HepG2 (cell line): ENCODE measurements around the gene SNX11. TPM values are rescaled to one million over a fixed set of nuclear protein-coding genes. Genes with fewer than 3 reads are reported as not detected.

Source experiments
- GATAD2A ChIP-seq: IDR thresholded peaks from 2 replicates; pipeline ENCODE4 v1.6.1; 2016
- IKZF5 ChIP-seq: IDR thresholded peaks from 2 replicates; pipeline ENCODE4 v1.6.1; 2018; ENCODE audit warnings: missing genetic modification reagents, mild to moderate bottlenecking, missing compliant biosample characterization
- MAFG ChIP-seq: sonication (generic); formaldehyde crosslinking; IDR thresholded peaks from 2 replicates; pipeline ENCODE4 v1.5.1; 2020; ENCODE audit warnings: mild to moderate bottlenecking, missing genetic modification reagents
- MLXIP ChIP-seq: sonication (generic); formaldehyde crosslinking; IDR thresholded peaks from 2 replicates; pipeline ENCODE4 v1.9.0; 2021; ENCODE audit warnings: missing genetic modification reagents, borderline replicate concordance
- MYNN ChIP-seq: sonication (generic); formaldehyde crosslinking; IDR thresholded peaks from 2 replicates; pipeline ENCODE4 v1.4.0; 2020; ENCODE audit warnings: mild to moderate bottlenecking, low read depth, missing genetic modification reagents
- RAD21 ChIP-seq: fragments of 450-650 bp; formaldehyde crosslinking; IDR thresholded peaks from 2 replicates; pipeline ENCODE4 v1.5.0; 2020; ENCODE audit warnings: mild to moderate bottlenecking
- RAD51 ChIP-seq: fragments of 450-650 bp; IDR thresholded peaks from 2 replicates; pipeline ENCODE4 v1.6.1; 2016; ENCODE audit warnings: borderline replicate concordance
- SP4 ChIP-seq: sonication (generic); formaldehyde crosslinking; IDR thresholded peaks from 2 replicates; pipeline ENCODE4 v1.8.1; 2023; ENCODE audit warnings: mild to moderate bottlenecking, missing genetic modification reagents
- STAG1 ChIP-seq: sonication (generic); formaldehyde crosslinking; IDR thresholded peaks from 2 replicates; pipeline ENCODE4 v1.4.0; 2020; ENCODE audit warnings: missing genetic modification reagents
- SYNCRIP ChIP-seq: fragments of 200-400 bp; formaldehyde crosslinking; IDR thresholded peaks from 2 replicates; pipeline ENCODE4 v1.6.1; 2018; ENCODE audit warnings: mild to moderate bottlenecking, low read depth, low read length; ENCODE audit not compliant: insufficient read depth
- TCF12 ChIP-seq, 2 experiments: fragments of 450-650 bp in 1 of 2; sonication (generic) in 1 of 2; formaldehyde crosslinking in 1 of 2; IDR thresholded peaks; 2 replicates each; pipeline versions ENCODE4 v1.6.1 to v1.8.0; 2017 to 2022; ENCODE audit warnings: antibody characterized with exemption in 1 of 2, mild to moderate bottlenecking in 1 of 2, missing genetic modification reagents in 1 of 2, moderate library complexity in 1 of 2
- TFDP2 ChIP-seq: sonication (generic); formaldehyde crosslinking; IDR thresholded peaks from 2 replicates; pipeline ENCODE4 v1.4.0; 2020; ENCODE audit warnings: missing genetic modification reagents
- ZC3H4 ChIP-seq: sonication (generic); formaldehyde crosslinking; IDR thresholded peaks from 2 replicates; pipeline ENCODE4 v1.4.0; 2020; ENCODE audit warnings: missing genetic modification reagents, borderline replicate concordance
- ZNF17 ChIP-seq: sonication (generic); formaldehyde crosslinking; IDR thresholded peaks from 2 replicates; pipeline ENCODE4 v1.5.0; 2020; ENCODE audit warnings: mild to moderate bottlenecking, missing genetic modification reagents
- ZNF850 ChIP-seq: sonication (generic); formaldehyde crosslinking; conservative IDR thresholded peaks from 2 replicates; pipeline ENCODE4 v1.9.0; 2021; ENCODE audit warnings: mild to moderate bottlenecking, missing genetic modification reagents
- polyA plus RNA-seq, 8 experiments: library from polyadenylated mRNA; depleted of rRNA in 3 of 8; stranded (reverse) in 7 of 8; unstranded in 1 of 8; fragments of >200 nt; fragmentation: Illumina TruSeq in 4 of 8; extraction: Trizol in 4 of 8; gene quantifications; 2 replicates each; pipeline versions ENCODE4 v1.2.1 to v1.2.3, GENCODE V29; 2011 to 2016; ENCODE audit warnings: low read depth in 4 of 8, missing spikeins in 1 of 8, mixed read lengths in 1 of 8; ENCODE audit not compliant: insufficient read depth in 1 of 8
- total RNA-seq, 5 experiments: library from RNA; depleted of rRNA; stranded (reverse); fragments of >200 nt; fragmentation: Illumina TruSeq; extraction: Trizol; gene quantifications; 2 replicates each; pipeline ENCODE4 v1.2.3, GENCODE V29; 2016; ENCODE audit warnings: low read depth in 1 of 5
- TF ChIP-seq, protein P1 (sequence below): sonication (generic); formaldehyde crosslinking; IDR thresholded peaks from 2 replicates; pipeline ENCODE4 v1.5.0; 2020; ENCODE audit warnings: mild to moderate bottlenecking, missing genetic modification reagents
- TF ChIP-seq, protein P2 (sequence below): sonication (generic); formaldehyde crosslinking; IDR thresholded peaks from 2 replicates; pipeline ENCODE4 v1.4.0; 2020; ENCODE audit warnings: missing genetic modification reagents

The SNX11 gene
- total and polyA plus RNA-seq, 2 of the 13 experiments (the other 11 are each of a cell fraction or from before 2014, with no cell fraction given): 12.9 to 14.0 TPM

- no peak for TF ChIP-seq MLXIP
- TF ChIP-seq IKZF5 (CRISPR knock-in tag): no peak
- 0 out of 2 replicates have a peak, but pooled peaks have one; percentile 26 for TF ChIP-seq GATAD2A (CRISPR knock-in tag)
- TF ChIP-seq SP4 (CRISPR knock-in tag): no peak
- TF ChIP-seq ZNF850: no peak
- TF ChIP-seq ZC3H4 (CRISPR knock-in tag): no peak
- TF ChIP-seq, protein P1, sequence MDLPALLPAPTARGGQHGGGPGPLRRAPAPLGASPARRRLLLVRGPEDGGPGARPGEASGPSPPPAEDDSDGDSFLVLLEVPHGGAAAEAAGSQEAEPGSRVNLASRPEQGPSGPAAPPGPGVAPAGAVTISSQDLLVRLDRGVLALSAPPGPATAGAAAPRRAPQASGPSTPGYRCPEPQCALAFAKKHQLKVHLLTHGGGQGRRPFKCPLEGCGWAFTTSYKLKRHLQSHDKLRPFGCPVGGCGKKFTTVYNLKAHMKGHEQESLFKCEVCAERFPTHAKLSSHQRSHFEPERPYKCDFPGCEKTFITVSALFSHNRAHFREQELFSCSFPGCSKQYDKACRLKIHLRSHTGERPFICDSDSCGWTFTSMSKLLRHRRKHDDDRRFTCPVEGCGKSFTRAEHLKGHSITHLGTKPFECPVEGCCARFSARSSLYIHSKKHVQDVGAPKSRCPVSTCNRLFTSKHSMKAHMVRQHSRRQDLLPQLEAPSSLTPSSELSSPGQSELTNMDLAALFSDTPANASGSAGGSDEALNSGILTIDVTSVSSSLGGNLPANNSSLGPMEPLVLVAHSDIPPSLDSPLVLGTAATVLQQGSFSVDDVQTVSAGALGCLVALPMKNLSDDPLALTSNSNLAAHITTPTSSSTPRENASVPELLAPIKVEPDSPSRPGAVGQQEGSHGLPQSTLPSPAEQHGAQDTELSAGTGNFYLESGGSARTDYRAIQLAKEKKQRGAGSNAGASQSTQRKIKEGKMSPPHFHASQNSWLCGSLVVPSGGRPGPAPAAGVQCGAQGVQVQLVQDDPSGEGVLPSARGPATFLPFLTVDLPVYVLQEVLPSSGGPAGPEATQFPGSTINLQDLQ (CRISPR knock-in tag): no peak
- no peak for TF ChIP-seq TFDP2 (CRISPR knock-in tag)
- no peak for TF ChIP-seq ZNF17 (CRISPR knock-in tag)
- TF ChIP-seq RAD21: peak; percentile 75
- no peak for TF ChIP-seq SYNCRIP
- TF ChIP-seq MAFG (CRISPR knock-in tag): no peak
- no peak for TF ChIP-seq TCF12 (IDR thresholded peaks at IDR 0.05)
- no peak for TF ChIP-seq TCF12 (CRISPR knock-in tag; IDR thresholded peaks at IDR 0.05)
- TF ChIP-seq MYNN (CRISPR knock-in tag): no peak
- TF ChIP-seq, protein P2, sequence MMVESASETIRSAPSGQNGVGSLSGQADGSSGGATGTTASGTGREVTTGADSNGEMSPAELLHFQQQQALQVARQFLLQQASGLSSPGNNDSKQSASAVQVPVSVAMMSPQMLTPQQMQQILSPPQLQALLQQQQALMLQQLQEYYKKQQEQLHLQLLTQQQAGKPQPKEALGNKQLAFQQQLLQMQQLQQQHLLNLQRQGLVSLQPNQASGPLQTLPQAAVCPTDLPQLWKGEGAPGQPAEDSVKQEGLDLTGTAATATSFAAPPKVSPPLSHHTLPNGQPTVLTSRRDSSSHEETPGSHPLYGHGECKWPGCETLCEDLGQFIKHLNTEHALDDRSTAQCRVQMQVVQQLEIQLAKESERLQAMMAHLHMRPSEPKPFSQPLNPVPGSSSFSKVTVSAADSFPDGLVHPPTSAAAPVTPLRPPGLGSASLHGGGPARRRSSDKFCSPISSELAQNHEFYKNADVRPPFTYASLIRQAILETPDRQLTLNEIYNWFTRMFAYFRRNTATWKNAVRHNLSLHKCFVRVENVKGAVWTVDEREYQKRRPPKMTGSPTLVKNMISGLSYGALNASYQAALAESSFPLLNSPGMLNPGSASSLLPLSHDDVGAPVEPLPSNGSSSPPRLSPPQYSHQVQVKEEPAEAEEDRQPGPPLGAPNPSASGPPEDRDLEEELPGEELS: no peak
- no peak for TF ChIP-seq RAD51
- peak; percentile 92 for TF ChIP-seq STAG1 (CRISPR knock-in tag)
Measured at GRCh38 chr17:48131216-48131824, 23.8 kb downstream of the SNX11 start (continued).
